Osteoblast (primary cell): ENCODE results near the gene ARL10. TPM values are rescaled to one million over a fixed set of nuclear protein-coding genes. Genes with fewer than 3 reads are reported as not detected.

Source experiments
- DNase-seq: peaks from one replicate; pipeline ENCODE4 v3.0.0; 2011; ENCODE audit warnings: low spot score, mixed read lengths; ENCODE audit not compliant: insufficient read length; ENCODE audit errors: missing footprints
- H2AFZ ChIP-seq: 2 replicates; pipeline ENCODE4 v1.6.0; 2011; ENCODE audit warnings: mild to moderate bottlenecking, low read length
- H3K27ac ChIP-seq: 2 replicates; pipeline ENCODE4 v1.5.1; 2011; ENCODE audit warnings: mild to moderate bottlenecking, low read depth, low read length, moderate library complexity
- H3K27me3 ChIP-seq: 2 replicates; pipeline ENCODE4 v1.6.0; 2012; ENCODE audit warnings: mild to moderate bottlenecking, control low read depth, inconsistent platforms, low read length, moderate library complexity; ENCODE audit not compliant: insufficient read depth
- H3K36me3 ChIP-seq: 2 replicates; pipeline ENCODE4 v1.5.1; 2011; ENCODE audit warnings: mild to moderate bottlenecking, low read length, control low read depth, moderate library complexity; ENCODE audit not compliant: insufficient read depth
- H3K4me1 ChIP-seq: 2 replicates; pipeline ENCODE4 v1.5.1; 2011; ENCODE audit warnings: mild to moderate bottlenecking, low read length, control low read depth, moderate library complexity; ENCODE audit not compliant: insufficient read depth
- H3K4me2 ChIP-seq: 2 replicates; pipeline ENCODE4 v1.6.0; 2011; ENCODE audit warnings: mild to moderate bottlenecking, low read length; ENCODE audit not compliant: insufficient read depth
- H3K4me3 ChIP-seq: fragments of 200-600 bp; sonication (generic); 3 replicates; pipeline ENCODE4 v1.5.1; 2012; ENCODE audit warnings: mild to moderate bottlenecking, low read length, inconsistent platforms; ENCODE audit not compliant: insufficient read depth
- H3K79me2 ChIP-seq: 2 replicates; pipeline ENCODE4 v1.6.0; 2012; ENCODE audit warnings: mild to moderate bottlenecking, low read length, control low read depth, inconsistent platforms; ENCODE audit not compliant: insufficient read depth
- H3K9me3 ChIP-seq: 2 replicates; pipeline ENCODE4 v1.5.1; 2011; ENCODE audit warnings: low read depth, low read length, control low read depth
- H4K20me1 ChIP-seq: 2 replicates; pipeline ENCODE4 v1.6.0; 2012; ENCODE audit warnings: mild to moderate bottlenecking, low read length, control low read depth; ENCODE audit not compliant: insufficient read depth
- CTCF ChIP-seq: IDR thresholded peaks from 2 replicates; pipeline ENCODE4 v1.5.1; 2011; ENCODE audit warnings: mild to moderate bottlenecking, low read depth, low read length, moderate library complexity; ENCODE audit errors: extremely low read depth
- total RNA-seq: library from RNA; depleted of rRNA; stranded (reverse); fragments of >200 nt; gene quantifications from 2 replicates; pipeline ENCODE4 v1.2.3, GENCODE V29; 2012

Gene ARL10
- total RNA-seq, 1 donor = 14.1 TPM

- H3K36me3 ChIP-seq = peaks cover 32% of the 10 kb centered on the region
- peaks cover 3% of the 10 kb centered on the region for H4K20me1 ChIP-seq
- no peak for DNase-seq
- H3K9me3 ChIP-seq = no peaks in the 10 kb centered on the region
- H3K27ac ChIP-seq = no peak overlapping the region
- peaks cover 2% of the 10 kb centered on the region for H3K79me2 ChIP-seq
- no peak overlapping the region for H3K4me2 ChIP-seq
- H2AFZ ChIP-seq = no peak overlapping the region
- no peak for TF ChIP-seq CTCF
- H3K27me3 ChIP-seq = no peaks in the 10 kb centered on the region
- H3K4me1 ChIP-seq = no peaks in the 10 kb centered on the region
- H3K4me3 ChIP-seq = no peak overlapping the region
These were observed 29.8 kb downstream of the ARL10 start for GRCh38 chr5:176394881-176395675.

GRCh38 chr5:176396330-176396729 is 31.0 kb downstream of the ARL10 start:
- H3K36me3 ChIP-seq = peaks cover 32% of the 10 kb centered on the region
- H3K9me3 ChIP-seq = no peaks in the 10 kb centered on the region
- H3K4me3 ChIP-seq = no peak overlapping the region
- H4K20me1 ChIP-seq = peaks cover 3% of the 10 kb centered on the region
- TF ChIP-seq CTCF = no peak
- H3K4me2 ChIP-seq = no peak overlapping the region
- no peak overlapping the region for H3K27ac ChIP-seq
- H3K79me2 ChIP-seq = no peaks in the 10 kb centered on the region
- H2AFZ ChIP-seq = no peak overlapping the region
- no peaks in the 10 kb centered on the region for H3K27me3 ChIP-seq
- no peaks in the 10 kb centered on the region for H3K4me1 ChIP-seq
- DNase-seq = no peak

- no peak overlapping the region for H2AFZ ChIP-seq
- H3K4me2 ChIP-seq = no peak overlapping the region
- no peaks in the 10 kb centered on the region for H3K27me3 ChIP-seq
- no peaks in the 10 kb centered on the region for H3K9me3 ChIP-seq
- no peaks in the 10 kb centered on the region for H3K79me2 ChIP-seq
- no peak for TF ChIP-seq CTCF
- peaks cover 19% of the 10 kb centered on the region for H3K36me3 ChIP-seq
- H3K27ac ChIP-seq = no peak overlapping the region
- no peak overlapping the region for H3K4me3 ChIP-seq
- H4K20me1 ChIP-seq = peaks cover 3% of the 10 kb centered on the region
- no peaks in the 10 kb centered on the region for H3K4me1 ChIP-seq
- DNase-seq = no peak
These were observed 32.6 kb downstream of the ARL10 start for GRCh38 chr5:176397736-176398420.

DNA sequence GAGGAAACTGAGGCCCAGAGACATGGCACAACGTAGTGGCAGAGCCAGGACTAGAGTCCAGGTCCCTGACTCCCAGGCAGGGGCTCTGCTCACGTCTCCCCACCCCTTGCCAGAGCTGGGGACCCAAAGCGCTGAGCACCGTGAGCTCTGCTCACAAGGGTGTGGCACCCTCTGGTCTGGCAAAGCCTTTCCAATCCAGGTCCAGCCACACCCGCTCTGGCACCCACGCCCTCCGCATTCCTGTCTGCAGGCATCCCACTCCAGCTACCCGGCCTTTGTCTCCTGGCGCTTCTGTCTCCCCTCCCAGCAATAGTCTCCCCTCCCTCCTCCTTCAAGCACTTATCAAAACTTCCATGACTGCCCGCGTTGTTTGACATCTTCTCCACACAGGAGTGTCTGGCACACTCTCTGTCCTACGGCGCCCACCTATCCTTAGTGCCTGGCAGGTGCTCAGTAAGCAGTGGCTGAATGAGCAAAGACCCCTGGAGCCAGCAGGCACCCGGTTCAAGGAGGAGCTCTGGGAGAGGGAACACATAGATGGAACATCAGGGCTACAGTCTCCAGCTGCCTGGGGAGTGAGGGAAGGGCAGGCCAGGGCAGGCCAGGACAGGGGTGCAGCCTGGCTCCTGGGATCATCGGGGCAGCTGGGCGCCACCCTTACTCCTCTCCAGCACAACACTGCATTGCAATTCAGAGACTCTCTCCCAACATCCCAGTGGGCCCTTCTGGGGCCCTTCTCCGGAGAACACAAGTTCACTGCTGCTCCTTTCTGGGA is 35.3 kb downstream of the ARL10 start:
- DNase-seq = no peak
- TF ChIP-seq CTCF = no peak
- Histone ChIP-seq H4K20me1 (peaks cover 3% of the 10 kb centered on the region), H3K27ac (no peak overlapping the region), H3K4me3 (no peak overlapping the region), H2AFZ (no peak overlapping the region), H3K27me3 (no peaks in the 10 kb centered on the region), H3K4me1 (no peaks in the 10 kb centered on the region), H3K36me3 (peaks cover 11% of the 10 kb centered on the region), H3K4me2 (no peak overlapping the region), H3K9me3 (no peaks in the 10 kb centered on the region), H3K79me2 (no peaks in the 10 kb centered on the region)
